Kidney epithelial cell (primary cell): Measurements from ENCODE around the gene ADAMTSL1. TPM values are rescaled to one million over a fixed set of nuclear protein-coding genes. Genes with fewer than 3 reads are reported as not detected.

Source experiments
- DNase-seq: peaks from one replicate; pipeline ENCODE4 v3.0.0-alpha.2; 2010; ENCODE audit warnings: low read depth
- H3K27me3 ChIP-seq: 2 replicates; pipeline ENCODE4 v1.6.0; 2011; ENCODE audit warnings: low read length; ENCODE audit not compliant: control insufficient read depth, insufficient read depth
- H3K36me3 ChIP-seq: 2 replicates; pipeline ENCODE4 v1.5.1; 2011; ENCODE audit warnings: low read length; ENCODE audit not compliant: control insufficient read depth, insufficient read depth
- H3K4me3 ChIP-seq: 2 replicates; pipeline ENCODE4 v1.5.1; 2011; ENCODE audit warnings: low read depth, mild to moderate bottlenecking, control low read depth, low read length
- total RNA-seq: library from RNA; depleted of rRNA; stranded (reverse); fragments of >200 nt; gene quantifications from 2 replicates; pipeline ENCODE4 v1.2.3, GENCODE V29; 2015
- TF ChIP-seq, protein P1 (sequence below): IDR thresholded peaks from 2 replicates; pipeline ENCODE4 v1.5.1; 2011; ENCODE audit warnings: mild to moderate bottlenecking, moderate library complexity, low read length, control low read depth, inconsistent platforms; ENCODE audit not compliant: insufficient read depth, poor library complexity, severe bottlenecking

ADAMTSL1 gene
- total RNA-seq, 1 donor from 2014 or later: 0.08 TPM

DNA sequence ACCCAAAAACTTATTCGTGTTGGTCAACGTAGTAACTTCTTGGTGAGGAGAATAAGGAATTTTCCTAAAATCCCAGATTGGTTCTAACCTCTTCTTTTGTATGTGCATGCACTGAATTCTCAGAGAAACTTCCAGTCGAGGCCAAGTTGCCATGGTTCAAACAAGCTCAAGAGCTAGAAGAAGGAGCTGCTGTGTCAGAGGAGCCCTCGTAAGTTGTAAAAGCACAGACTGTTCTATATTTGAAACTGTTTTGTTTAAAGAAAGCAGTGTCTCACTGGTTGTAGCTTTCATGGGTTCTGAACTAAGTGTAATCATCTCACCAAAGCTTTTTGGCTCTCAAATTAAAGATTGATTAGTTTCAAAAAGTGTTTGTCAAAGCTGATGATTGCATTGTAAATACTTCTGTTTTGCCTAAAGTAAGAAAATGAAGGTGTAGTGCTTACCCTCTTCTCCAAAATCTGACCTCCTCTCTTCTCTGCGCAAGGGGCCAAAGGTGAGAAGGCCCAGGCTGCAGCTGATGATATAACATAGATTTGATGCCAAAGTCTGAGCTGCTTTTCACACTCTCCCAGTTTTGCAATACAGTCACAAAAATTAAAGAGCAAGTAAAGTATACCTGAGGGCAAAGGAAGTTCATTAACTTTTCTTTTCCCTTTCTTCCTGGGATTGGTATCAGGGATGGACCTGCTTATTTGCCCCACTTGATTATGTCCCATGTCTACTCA, 210.8 kb downstream of the ADAMTSL1 start:
- Histone ChIP-seq H3K27me3 (no peaks in the 10 kb centered on the region), H3K4me3 (no peak overlapping the region), H3K36me3 (no peaks in the 10 kb centered on the region)
- TF ChIP-seq, protein P1, sequence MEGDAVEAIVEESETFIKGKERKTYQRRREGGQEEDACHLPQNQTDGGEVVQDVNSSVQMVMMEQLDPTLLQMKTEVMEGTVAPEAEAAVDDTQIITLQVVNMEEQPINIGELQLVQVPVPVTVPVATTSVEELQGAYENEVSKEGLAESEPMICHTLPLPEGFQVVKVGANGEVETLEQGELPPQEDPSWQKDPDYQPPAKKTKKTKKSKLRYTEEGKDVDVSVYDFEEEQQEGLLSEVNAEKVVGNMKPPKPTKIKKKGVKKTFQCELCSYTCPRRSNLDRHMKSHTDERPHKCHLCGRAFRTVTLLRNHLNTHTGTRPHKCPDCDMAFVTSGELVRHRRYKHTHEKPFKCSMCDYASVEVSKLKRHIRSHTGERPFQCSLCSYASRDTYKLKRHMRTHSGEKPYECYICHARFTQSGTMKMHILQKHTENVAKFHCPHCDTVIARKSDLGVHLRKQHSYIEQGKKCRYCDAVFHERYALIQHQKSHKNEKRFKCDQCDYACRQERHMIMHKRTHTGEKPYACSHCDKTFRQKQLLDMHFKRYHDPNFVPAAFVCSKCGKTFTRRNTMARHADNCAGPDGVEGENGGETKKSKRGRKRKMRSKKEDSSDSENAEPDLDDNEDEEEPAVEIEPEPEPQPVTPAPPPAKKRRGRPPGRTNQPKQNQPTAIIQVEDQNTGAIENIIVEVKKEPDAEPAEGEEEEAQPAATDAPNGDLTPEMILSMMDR: no peak
- DNase-seq: no peak

- TF ChIP-seq, protein P1: no peak
- H3K4me3 ChIP-seq: no peak overlapping the region
- DNase-seq: no peak
- H3K27me3 ChIP-seq: no peaks in the 10 kb centered on the region
- no peaks in the 10 kb centered on the region for H3K36me3 ChIP-seq
Measured at GRCh38 chr9:18688581-18689565, 214.9 kb downstream of the ADAMTSL1 start.

GRCh38 chr9:18689921-18690320, 216.0 kb downstream of the ADAMTSL1 start:
- Histone ChIP-seq H3K27me3 (no peaks in the 10 kb centered on the region), H3K4me3 (no peak overlapping the region), H3K36me3 (no peaks in the 10 kb centered on the region)
- TF ChIP-seq, protein P1: no peak
- no peak for DNase-seq

- H3K36me3 ChIP-seq: no peaks in the 10 kb centered on the region
- H3K27me3 ChIP-seq: no peaks in the 10 kb centered on the region
- no peak for DNase-seq
- H3K4me3 ChIP-seq: no peak overlapping the region
- TF ChIP-seq, protein P1: no peak
Measured at GRCh38 chr9:18692268-18692667, 218.3 kb downstream of the ADAMTSL1 start.

GRCh38 chr9:18692962-18693361, 219.0 kb downstream of the ADAMTSL1 start:
- Histone ChIP-seq H3K36me3 (no peaks in the 10 kb centered on the region), H3K4me3 (no peak overlapping the region), H3K27me3 (no peaks in the 10 kb centered on the region)
- DNase-seq: no peak
- TF ChIP-seq, protein P1: no peak
